ENCODE measurements around the gene MACROD2.

MACROD2 gene

GRCh38 chr20:15848126-15848525, 1852.8 kb downstream of the MACROD2 start:
- H3K9me3 ChIP-seq: no peaks in the 10 kb centered on the region
- H3K27ac ChIP-seq: no peak overlapping the region
- no peak for TF ChIP-seq CTCF (IDR thresholded peaks at IDR 0.05)
- no peak overlapping the region for H3K4me3 ChIP-seq (ENCODE audit: low read depth in 1 of 2, low read length in 1 of 2)
- H3K4me1 ChIP-seq (ENCODE audit: control insufficient read depth in 1 of 2, insufficient read depth in 1 of 2, low read depth in 1 of 2, low read length in 1 of 2): no peaks in the 10 kb centered on the region
- H3K36me3 ChIP-seq: no peaks in the 10 kb centered on the region
- no peaks in the 10 kb centered on the region for H3K27me3 ChIP-seq

- Histone ChIP-seq H3K9me3 (no peaks in the 10 kb centered on the region), H3K4me1 (ENCODE audit: control insufficient read depth in 1 of 2, insufficient read depth in 1 of 2, low read depth in 1 of 2, low read length in 1 of 2) (no peaks in the 10 kb centered on the region), H3K36me3 (no peaks in the 10 kb centered on the region), H3K27ac (no peak overlapping the region), H3K4me3 (ENCODE audit: low read depth in 1 of 2, low read length in 1 of 2) (no peak overlapping the region), H3K27me3 (no peaks in the 10 kb centered on the region)
- no peak for TF ChIP-seq CTCF (IDR thresholded peaks at IDR 0.05)
These were observed 1853.8 kb downstream of the MACROD2 start for GRCh38 chr20:15848995-15849610.

GRCh38 chr20:15851576-15852215, 1856.4 kb downstream of the MACROD2 start:
- Histone ChIP-seq H3K4me1 (ENCODE audit: control insufficient read depth in 1 of 2, insufficient read depth in 1 of 2, low read depth in 1 of 2, low read length in 1 of 2) (no peaks in the 10 kb centered on the region), H3K27ac (no peak overlapping the region), H3K36me3 (no peaks in the 10 kb centered on the region), H3K27me3 (no peaks in the 10 kb centered on the region), H3K4me3 (ENCODE audit: low read depth in 1 of 2, low read length in 1 of 2) (no peak overlapping the region), H3K9me3 (no peaks in the 10 kb centered on the region)
- TF ChIP-seq CTCF (IDR thresholded peaks at IDR 0.05): no peak

GRCh38 chr20:15854911-15855310, 1859.6 kb downstream of the MACROD2 start:
- Histone ChIP-seq H3K27ac (no peak overlapping the region), H3K4me1 (ENCODE audit: control insufficient read depth in 1 of 2, insufficient read depth in 1 of 2, low read depth in 1 of 2, low read length in 1 of 2) (no peaks in the 10 kb centered on the region), H3K9me3 (no peaks in the 10 kb centered on the region), H3K36me3 (no peaks in the 10 kb centered on the region), H3K4me3 (ENCODE audit: low read depth in 1 of 2, low read length in 1 of 2) (no peak overlapping the region), H3K27me3 (no peaks in the 10 kb centered on the region)
- TF ChIP-seq CTCF (IDR thresholded peaks at IDR 0.05): no peak

GRCh38 chr20:15857173-15857784, 1862.0 kb downstream of the MACROD2 start:
- H3K27ac ChIP-seq: no peak overlapping the region
- no peak for TF ChIP-seq CTCF (IDR thresholded peaks at IDR 0.05)

More at GRCh38 chr20:15857173-15857784, 1862.0 kb downstream of the MACROD2 start:
- Histone ChIP-seq H3K36me3 (no peaks in the 10 kb centered on the region), H3K9me3 (no peaks in the 10 kb centered on the region), H3K27me3 (no peaks in the 10 kb centered on the region), H3K4me3 (ENCODE audit: low read depth in 1 of 2, low read length in 1 of 2) (no peak overlapping the region), H3K4me1 (ENCODE audit: control insufficient read depth in 1 of 2, insufficient read depth in 1 of 2, low read depth in 1 of 2, low read length in 1 of 2) (no peaks in the 10 kb centered on the region)
